HG03135 (cell line): ENCODE measurements around the gene TAL2.

Source experiments
- ATAC-seq: cut with Tn5 transposase; IDR thresholded peaks from one replicate; pipeline ENCODE4 v1.9.1; 2021; ENCODE audit warnings: mild to moderate bottlenecking, moderate library complexity; ENCODE audit not compliant: unreplicated experiment

TAL2 gene

GRCh38 chr9:105673850-105674387, 11.7 kb downstream of the TAL2 start:
- no peak for ATAC-seq

- no peak for ATAC-seq
Observed at GRCh38 chr9:105676351-105676923, 14.2 kb downstream of the TAL2 start.

GRCh38 chr9:105678163-105678562, 15.9 kb downstream of the TAL2 start:
- no peak for ATAC-seq

GRCh38 chr9:105678781-105679180, 16.5 kb downstream of the TAL2 start:
- no peak for ATAC-seq

- no peak for ATAC-seq
Observed at GRCh38 chr9:105679257-105680022, 17.2 kb downstream of the TAL2 start.

- no peak for ATAC-seq
Observed at GRCh38 chr9:105681313-105681712, 19.1 kb downstream of the TAL2 start.

GRCh38 chr9:105681724-105682123, 19.5 kb downstream of the TAL2 start:
- ATAC-seq = no peak

GRCh38 chr9:105683688-105684275, 21.5 kb downstream of the TAL2 start:
- no peak for ATAC-seq

GRCh38 chr9:105686936-105687335, 24.7 kb downstream of the TAL2 start:
- no peak for ATAC-seq

- ATAC-seq = no peak
Observed at GRCh38 chr9:105690742-105691141, 28.5 kb downstream of the TAL2 start.

- peak; percentile 17 for ATAC-seq
Observed at GRCh38 chr9:105693435-105694189, 31.4 kb downstream of the TAL2 start.

GRCh38 chr9:105694190-105694847, 32.1 kb downstream of the TAL2 start, which contains the start of gene TMEM38B:
Gene TMEM38B, plus strand, starts transcription at chr9:105694541. Its CDS starts 120 bp downstream, at chr9:105694661.
- ATAC-seq = peak; percentile 76

GRCh38 chr9:105694848-105695581, 32.8 kb downstream of the TAL2 start:
- ATAC-seq = peak; percentile 66

- no peak for ATAC-seq
Observed at GRCh38 chr9:105696219-105696793, 34.0 kb downstream of the TAL2 start.

- no peak for ATAC-seq
Observed at GRCh38 chr9:105697871-105698270, 35.6 kb downstream of the TAL2 start.

- no peak for ATAC-seq
Observed at GRCh38 chr9:105698348-105698870, 36.2 kb downstream of the TAL2 start.

- no peak for ATAC-seq
Observed at GRCh38 chr9:105700668-105701067, 38.4 kb downstream of the TAL2 start.

GRCh38 chr9:105701145-105701544, 38.9 kb downstream of the TAL2 start:
- ATAC-seq = no peak

GRCh38 chr9:105702207-105702606, 40.0 kb downstream of the TAL2 start:
- ATAC-seq = no peak
